ENCODE data around the gene ZC3H6. TPM values are rescaled to one million over a fixed set of nuclear protein-coding genes. Genes with fewer than 3 reads are reported as not detected.

The ZC3H6 gene
- total and polyA plus RNA-seq, 2 of the 13 experiments (the other 11 are each of a cell fraction or from before 2014, with no cell fraction given), result 0.71 to 0.93 TPM

DNA sequence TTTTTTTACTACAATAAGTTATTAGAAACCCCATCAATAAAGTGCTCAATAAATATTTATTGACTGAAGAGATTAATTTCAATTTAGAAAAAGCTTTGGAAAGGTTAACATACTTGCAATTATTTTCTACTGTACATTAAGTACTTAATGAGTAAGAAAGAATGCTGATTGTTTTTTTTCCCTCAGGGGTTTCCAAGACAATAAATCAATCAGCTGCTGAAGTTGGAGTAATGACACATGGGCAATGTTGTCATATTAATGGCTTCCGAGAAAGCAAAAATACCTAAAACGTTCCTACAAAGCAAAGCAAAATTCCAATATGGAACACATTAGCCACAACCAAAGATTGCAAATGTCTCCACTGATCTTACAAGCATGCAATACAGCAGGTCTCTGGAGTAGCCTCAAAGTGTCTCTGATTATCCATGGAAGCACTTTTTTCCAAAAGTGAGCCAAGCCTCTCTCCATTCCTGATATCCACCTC is 66.7 kb downstream of the ZC3H6 start (continued):
- TF ChIP-seq, protein P1, sequence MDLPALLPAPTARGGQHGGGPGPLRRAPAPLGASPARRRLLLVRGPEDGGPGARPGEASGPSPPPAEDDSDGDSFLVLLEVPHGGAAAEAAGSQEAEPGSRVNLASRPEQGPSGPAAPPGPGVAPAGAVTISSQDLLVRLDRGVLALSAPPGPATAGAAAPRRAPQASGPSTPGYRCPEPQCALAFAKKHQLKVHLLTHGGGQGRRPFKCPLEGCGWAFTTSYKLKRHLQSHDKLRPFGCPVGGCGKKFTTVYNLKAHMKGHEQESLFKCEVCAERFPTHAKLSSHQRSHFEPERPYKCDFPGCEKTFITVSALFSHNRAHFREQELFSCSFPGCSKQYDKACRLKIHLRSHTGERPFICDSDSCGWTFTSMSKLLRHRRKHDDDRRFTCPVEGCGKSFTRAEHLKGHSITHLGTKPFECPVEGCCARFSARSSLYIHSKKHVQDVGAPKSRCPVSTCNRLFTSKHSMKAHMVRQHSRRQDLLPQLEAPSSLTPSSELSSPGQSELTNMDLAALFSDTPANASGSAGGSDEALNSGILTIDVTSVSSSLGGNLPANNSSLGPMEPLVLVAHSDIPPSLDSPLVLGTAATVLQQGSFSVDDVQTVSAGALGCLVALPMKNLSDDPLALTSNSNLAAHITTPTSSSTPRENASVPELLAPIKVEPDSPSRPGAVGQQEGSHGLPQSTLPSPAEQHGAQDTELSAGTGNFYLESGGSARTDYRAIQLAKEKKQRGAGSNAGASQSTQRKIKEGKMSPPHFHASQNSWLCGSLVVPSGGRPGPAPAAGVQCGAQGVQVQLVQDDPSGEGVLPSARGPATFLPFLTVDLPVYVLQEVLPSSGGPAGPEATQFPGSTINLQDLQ (CRISPR knock-in tag; IDR thresholded peaks at IDR 0.05), result no peak
- TF ChIP-seq, protein P2, sequence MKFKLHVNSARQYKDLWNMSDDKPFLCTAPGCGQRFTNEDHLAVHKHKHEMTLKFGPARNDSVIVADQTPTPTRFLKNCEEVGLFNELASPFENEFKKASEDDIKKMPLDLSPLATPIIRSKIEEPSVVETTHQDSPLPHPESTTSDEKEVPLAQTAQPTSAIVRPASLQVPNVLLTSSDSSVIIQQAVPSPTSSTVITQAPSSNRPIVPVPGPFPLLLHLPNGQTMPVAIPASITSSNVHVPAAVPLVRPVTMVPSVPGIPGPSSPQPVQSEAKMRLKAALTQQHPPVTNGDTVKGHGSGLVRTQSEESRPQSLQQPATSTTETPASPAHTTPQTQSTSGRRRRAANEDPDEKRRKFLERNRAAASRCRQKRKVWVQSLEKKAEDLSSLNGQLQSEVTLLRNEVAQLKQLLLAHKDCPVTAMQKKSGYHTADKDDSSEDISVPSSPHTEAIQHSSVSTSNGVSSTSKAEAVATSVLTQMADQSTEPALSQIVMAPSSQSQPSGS (CRISPR knock-in tag; IDR thresholded peaks at IDR 0.05), result no peak
- TF ChIP-seq ZNF792 (CRISPR knock-in tag; IDR thresholded peaks at IDR 0.05), result no peak
- TF ChIP-seq MEIS2 (CRISPR knock-in tag; IDR thresholded peaks at IDR 0.05), result no peak
- TF ChIP-seq FOXC1 (CRISPR knock-in tag; IDR thresholded peaks at IDR 0.05; ENCODE audit: borderline replicate concordance), result no peak
- no peak for TF ChIP-seq ZFP62 (CRISPR knock-in tag; IDR thresholded peaks at IDR 0.05)

DNA sequence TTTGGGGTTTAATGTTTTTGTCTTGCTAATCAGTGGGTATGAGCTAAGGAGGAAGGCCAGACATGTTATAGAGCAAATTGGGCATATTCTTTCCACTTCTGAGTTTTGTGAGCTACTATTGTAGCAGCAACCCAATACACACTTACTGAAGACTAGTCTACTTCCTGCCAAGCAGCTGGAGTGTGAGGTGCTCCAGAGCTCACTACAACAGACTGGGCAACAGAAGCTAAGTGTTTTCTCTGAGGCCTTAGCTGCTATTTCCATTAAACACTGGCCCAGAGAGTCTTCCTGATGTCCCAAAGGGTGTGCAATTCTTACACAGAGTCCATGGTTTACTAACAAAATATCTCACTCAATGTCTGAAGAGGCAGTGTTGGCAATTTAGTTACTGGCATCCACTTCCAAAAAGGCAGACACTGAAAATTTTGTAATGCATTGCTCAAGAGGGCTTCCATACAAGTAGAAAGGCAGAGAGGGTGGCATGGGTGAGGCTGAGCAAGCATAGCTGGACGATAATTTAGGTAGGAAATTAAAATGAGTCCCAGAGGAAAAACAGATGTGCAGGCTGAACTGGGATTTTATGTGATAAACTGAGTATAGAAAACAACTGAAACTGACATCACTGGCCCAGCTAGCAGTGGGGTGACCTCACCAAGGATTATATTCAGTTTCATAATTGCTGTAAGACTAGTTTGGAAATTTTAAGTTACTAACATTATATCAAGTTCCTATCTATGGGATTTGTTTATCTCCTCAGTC is 68.6 kb downstream of the ZC3H6 start:
- Histone ChIP-seq H3K79me2 (ENCODE audit: insufficient read depth, low read length) (no peaks in the 10 kb centered on the region), H3K36me3 (replicated peaks in 1 of 2; ENCODE audit: control insufficient read depth in 1 of 2, insufficient read depth in 2 of 2, low read length in 2 of 2) (no peaks in the 10 kb centered on the region), H3K4me1 (ENCODE audit: insufficient read depth, low read length) (peaks cover 22% of the 10 kb centered on the region), H3K9me3 (ENCODE audit: low read length) (no peaks in the 10 kb centered on the region), H3K4me2 (ENCODE audit: low read depth, low read length) (0 out of 2 replicates have a peak overlapping the region, but pooled peaks have one; percentile 4), H3K4me3 (replicated peaks in 1 of 3; ENCODE audit: insufficient read depth in 1 of 3, low read depth in 2 of 3, low read length in 3 of 3) (no peak overlapping the region), H3K27me3 (ENCODE audit: control insufficient read depth in 1 of 2, insufficient read depth in 2 of 2, low read length in 2 of 2) (no peaks in the 10 kb centered on the region), H4K20me1 (ENCODE audit: insufficient read depth, low read length) (no peaks in the 10 kb centered on the region), H2AFZ (ENCODE audit: low read length) (no peak overlapping the region), H3K9ac (ENCODE audit: insufficient read depth, low read depth, low read length) (no peak overlapping the region), H3K27ac (ENCODE audit: extremely low read length, insufficient read depth, low read length) (no peak overlapping the region)
- in situ Hi-C loops (cut with HindIII; ENCODE audit: extremely low pct_ligation_motif_present, low pct_unique_long_range_greater_than_20kb) (no loop called here), intact Hi-C loops (cut with micrococcal nuclease; ENCODE audit: unreplicated experiment) (no loop called here)
- FAIRE-seq (no peak), ATAC-seq (no peak), DNase-seq (ENCODE audit: low spot score) (no peak)
- BruUV-seq (replicated peaks), result no TSS peak
- CTCF ChIA-PET (ENCODE audit: low intra/inter-chr PET ratio, low total read pairs), result no interaction called here
- WGBS (ENCODE audit: low lambda C conversion rate), result 21% methylated on average over 1 of the region's 1 CpG
- POLR2A ChIA-PET, result interaction anchor here (1.5 kb wide), 1 partner anchor 26 kb away, joined by 3 read pairs; no protein-coding TSS in a partner anchor
- TF ChIP-seq, protein P3, sequence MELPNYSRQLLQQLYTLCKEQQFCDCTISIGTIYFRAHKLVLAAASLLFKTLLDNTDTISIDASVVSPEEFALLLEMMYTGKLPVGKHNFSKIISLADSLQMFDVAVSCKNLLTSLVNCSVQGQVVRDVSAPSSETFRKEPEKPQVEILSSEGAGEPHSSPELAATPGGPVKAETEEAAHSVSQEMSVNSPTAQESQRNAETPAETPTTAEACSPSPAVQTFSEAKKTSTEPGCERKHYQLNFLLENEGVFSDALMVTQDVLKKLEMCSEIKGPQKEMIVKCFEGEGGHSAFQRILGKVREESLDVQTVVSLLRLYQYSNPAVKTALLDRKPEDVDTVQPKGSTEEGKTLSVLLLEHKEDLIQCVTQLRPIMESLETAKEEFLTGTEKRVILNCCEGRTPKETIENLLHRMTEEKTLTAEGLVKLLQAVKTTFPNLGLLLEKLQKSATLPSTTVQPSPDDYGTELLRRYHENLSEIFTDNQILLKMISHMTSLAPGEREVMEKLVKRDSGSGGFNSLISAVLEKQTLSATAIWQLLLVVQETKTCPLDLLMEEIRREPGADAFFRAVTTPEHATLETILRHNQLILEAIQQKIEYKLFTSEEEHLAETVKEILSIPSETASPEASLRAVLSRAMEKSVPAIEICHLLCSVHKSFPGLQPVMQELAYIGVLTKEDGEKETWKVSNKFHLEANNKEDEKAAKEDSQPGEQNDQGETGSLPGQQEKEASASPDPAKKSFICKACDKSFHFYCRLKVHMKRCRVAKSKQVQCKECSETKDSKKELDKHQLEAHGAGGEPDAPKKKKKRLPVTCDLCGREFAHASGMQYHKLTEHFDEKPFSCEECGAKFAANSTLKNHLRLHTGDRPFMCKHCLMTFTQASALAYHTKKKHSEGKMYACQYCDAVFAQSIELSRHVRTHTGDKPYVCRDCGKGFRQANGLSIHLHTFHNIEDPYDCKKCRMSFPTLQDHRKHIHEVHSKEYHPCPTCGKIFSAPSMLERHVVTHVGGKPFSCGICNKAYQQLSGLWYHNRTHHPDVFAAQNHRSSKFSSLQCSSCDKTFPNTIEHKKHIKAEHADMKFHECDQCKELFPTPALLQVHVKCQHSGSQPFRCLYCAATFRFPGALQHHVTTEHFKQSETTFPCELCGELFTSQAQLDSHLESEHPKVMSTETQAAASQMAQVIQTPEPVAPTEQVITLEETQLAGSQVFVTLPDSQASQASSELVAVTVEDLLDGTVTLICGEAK (IDR thresholded peaks at IDR 0.05), result no peak
- TF ChIP-seq, protein P3 (CRISPR knock-in tag; IDR thresholded peaks at IDR 0.05), result no peak
